Esophagus muscularis mucosa (tissue), 3 donors: ENCODE results near the gene PRSS56.

Experiments
- POLR2A ChIP-seq: fragments of 450-650 bp; IDR thresholded peaks from one replicate; pipeline ENCODE4 v1.6.1; 2017; ENCODE audit warnings: antibody characterized with exemption, moderate library complexity, mild to moderate bottlenecking, low read depth
- TF ChIP-seq, protein P1 (sequence below), 3 experiments: fragments of 200-600 bp in 2 of 3; fragments of 450-650 bp in 1 of 3; sonication (generic) in 2 of 3; IDR thresholded peaks; one replicate each; pipeline ENCODE4 v1.5.1; 2017 to 2019; ENCODE audit warnings: antibody characterized with exemption in 3 of 3, mild to moderate bottlenecking in 2 of 3, moderate library complexity in 1 of 3

DNA sequence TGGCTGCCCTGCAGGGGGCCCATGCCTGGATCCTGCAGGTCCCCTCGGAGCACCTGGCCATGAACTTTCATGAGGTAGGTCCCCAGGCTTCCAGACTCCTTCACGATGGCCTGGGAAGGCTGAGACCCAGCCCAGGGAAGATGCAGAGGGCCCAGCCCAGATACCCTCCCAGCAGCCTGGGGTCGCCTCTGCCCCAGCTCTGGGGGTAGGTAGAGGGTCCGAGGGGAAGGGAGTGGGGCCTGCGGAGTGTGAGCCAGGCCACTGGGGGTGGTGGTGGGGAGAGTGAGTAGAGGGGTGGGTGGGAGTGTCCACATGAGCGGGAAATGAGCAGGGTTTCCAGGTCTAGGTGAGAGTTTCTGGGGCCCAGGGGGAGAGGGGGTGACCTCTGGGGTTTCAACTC, 4.6 kb downstream of the PRSS56 start:
- TF ChIP-seq, protein P1, sequence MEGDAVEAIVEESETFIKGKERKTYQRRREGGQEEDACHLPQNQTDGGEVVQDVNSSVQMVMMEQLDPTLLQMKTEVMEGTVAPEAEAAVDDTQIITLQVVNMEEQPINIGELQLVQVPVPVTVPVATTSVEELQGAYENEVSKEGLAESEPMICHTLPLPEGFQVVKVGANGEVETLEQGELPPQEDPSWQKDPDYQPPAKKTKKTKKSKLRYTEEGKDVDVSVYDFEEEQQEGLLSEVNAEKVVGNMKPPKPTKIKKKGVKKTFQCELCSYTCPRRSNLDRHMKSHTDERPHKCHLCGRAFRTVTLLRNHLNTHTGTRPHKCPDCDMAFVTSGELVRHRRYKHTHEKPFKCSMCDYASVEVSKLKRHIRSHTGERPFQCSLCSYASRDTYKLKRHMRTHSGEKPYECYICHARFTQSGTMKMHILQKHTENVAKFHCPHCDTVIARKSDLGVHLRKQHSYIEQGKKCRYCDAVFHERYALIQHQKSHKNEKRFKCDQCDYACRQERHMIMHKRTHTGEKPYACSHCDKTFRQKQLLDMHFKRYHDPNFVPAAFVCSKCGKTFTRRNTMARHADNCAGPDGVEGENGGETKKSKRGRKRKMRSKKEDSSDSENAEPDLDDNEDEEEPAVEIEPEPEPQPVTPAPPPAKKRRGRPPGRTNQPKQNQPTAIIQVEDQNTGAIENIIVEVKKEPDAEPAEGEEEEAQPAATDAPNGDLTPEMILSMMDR (IDR thresholded peaks at IDR 0.05), result no peak
- TF ChIP-seq POLR2A, result no peak
